ENCODE results near the gene CSHL1. TPM values are rescaled to one million over a fixed set of nuclear protein-coding genes. Genes with fewer than 3 reads are reported as not detected.
"Not testable (repeated sequence)": the region's sequence is repeated elsewhere in the genome, so short reads cannot be mapped to it uniquely, and the experiment has no call there.

Gene CSHL1
- polyA plus RNA-seq, 1 experiment = not detected

- CTCF ChIA-PET; DNase-seq (ENCODE audit: low read depth, low spot score); H3K27ac ChIP-seq (ENCODE audit: low read depth, low read length); H3K27me3 ChIP-seq (ENCODE audit: control insufficient read depth, insufficient read depth, low read length); H3K9me3 ChIP-seq (ENCODE audit: control insufficient read depth, insufficient read depth, low read length); POLR2A ChIA-PET; H3K4me3 ChIP-seq (ENCODE audit: low read depth, low read length): not testable (repeated sequence)
These were observed 36.9 kb downstream of the CSHL1 start for GRCh38 chr17:63874061-63874626.

- H3K4me3 ChIP-seq (ENCODE audit: low read depth, low read length); H3K27ac ChIP-seq (ENCODE audit: low read depth, low read length); DNase-seq (ENCODE audit: low read depth, low spot score); CTCF ChIA-PET; POLR2A ChIA-PET; H3K27me3 ChIP-seq (ENCODE audit: control insufficient read depth, insufficient read depth, low read length); H3K9me3 ChIP-seq (ENCODE audit: control insufficient read depth, insufficient read depth, low read length): not testable (repeated sequence)
These were observed 37.5 kb downstream of the CSHL1 start, which contains the start of gene CSH2 for GRCh38 chr17:63873577-63873976. Gene CSH2, minus strand, starts transcription at chr17:63873677. Its CDS starts 63 bp downstream, at chr17:63873614.

- H3K4me3 ChIP-seq (ENCODE audit: low read depth, low read length); H3K27me3 ChIP-seq (ENCODE audit: control insufficient read depth, insufficient read depth, low read length); DNase-seq (ENCODE audit: low read depth, low spot score); H3K9me3 ChIP-seq (ENCODE audit: control insufficient read depth, insufficient read depth, low read length); POLR2A ChIA-PET; H3K27ac ChIP-seq (ENCODE audit: low read depth, low read length); CTCF ChIA-PET: not testable (repeated sequence)
These were observed 39.3 kb downstream of the CSHL1 start for GRCh38 chr17:63871646-63872365.

GRCh38 chr17:63870292-63870665, 40.8 kb downstream of the CSHL1 start:
- H3K27ac ChIP-seq (ENCODE audit: low read depth, low read length); H3K4me3 ChIP-seq (ENCODE audit: low read depth, low read length); H3K27me3 ChIP-seq (ENCODE audit: control insufficient read depth, insufficient read depth, low read length); POLR2A ChIA-PET; H3K9me3 ChIP-seq (ENCODE audit: control insufficient read depth, insufficient read depth, low read length); DNase-seq (ENCODE audit: low read depth, low spot score): not testable (repeated sequence)
- CTCF ChIA-PET = interaction anchor here (1.4 kb wide), 1 partner anchor 11 kb away, joined by 6 read pairs; the partner anchor contains the start of gene GH2

DNA sequence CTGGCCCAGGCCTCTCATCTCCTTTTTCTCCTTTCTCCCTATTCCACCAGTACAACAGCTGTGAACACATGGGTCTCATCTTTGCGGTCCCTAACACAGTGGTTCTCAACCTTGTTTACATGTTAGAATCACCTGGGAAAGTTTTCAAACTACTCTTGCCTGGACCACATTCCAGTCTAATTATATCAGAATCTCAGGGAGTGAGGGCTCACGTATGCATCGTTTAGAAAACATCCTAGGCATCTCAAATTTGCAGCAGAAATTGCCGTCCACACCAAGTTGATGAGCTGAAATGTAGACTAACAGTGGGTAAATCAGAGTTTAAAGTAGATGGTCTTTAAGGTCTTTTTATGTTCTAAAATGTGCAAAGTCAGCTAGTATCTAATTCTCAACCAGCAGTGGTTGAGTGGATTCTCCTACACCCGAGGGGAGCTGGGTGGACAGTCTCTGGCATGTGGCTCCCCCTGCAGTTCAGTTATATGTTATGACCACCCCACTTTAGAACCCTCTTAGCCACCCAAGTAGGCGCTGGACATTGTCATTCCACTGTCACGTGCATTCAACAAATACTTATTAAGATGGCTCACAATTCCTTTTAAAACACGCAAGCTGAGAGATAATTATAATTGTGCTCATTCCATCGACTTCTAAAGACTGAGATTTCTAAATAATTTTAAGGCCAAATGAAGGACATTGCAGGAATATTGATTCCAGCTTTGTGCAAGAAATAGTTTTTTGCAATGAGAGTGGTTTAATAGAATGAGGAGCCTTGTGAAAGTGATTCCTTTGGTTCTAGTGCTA, 41.4 kb downstream of the CSHL1 start:
- H3K9me3 ChIP-seq (ENCODE audit: control insufficient read depth, insufficient read depth, low read length); DNase-seq (ENCODE audit: low read depth, low spot score); POLR2A ChIA-PET; H3K4me3 ChIP-seq (ENCODE audit: low read depth, low read length); H3K27ac ChIP-seq (ENCODE audit: low read depth, low read length); H3K27me3 ChIP-seq (ENCODE audit: control insufficient read depth, insufficient read depth, low read length): not testable (repeated sequence)
- CTCF ChIA-PET = interaction anchor here (1.4 kb wide), 1 partner anchor 12 kb away, joined by 6 read pairs; the partner anchor contains the start of gene GH2
- TF ChIP-seq CTCF (IDR thresholded peaks at IDR 0.05; ENCODE audit: low read depth, low read length) = peak; percentile 27

DNA sequence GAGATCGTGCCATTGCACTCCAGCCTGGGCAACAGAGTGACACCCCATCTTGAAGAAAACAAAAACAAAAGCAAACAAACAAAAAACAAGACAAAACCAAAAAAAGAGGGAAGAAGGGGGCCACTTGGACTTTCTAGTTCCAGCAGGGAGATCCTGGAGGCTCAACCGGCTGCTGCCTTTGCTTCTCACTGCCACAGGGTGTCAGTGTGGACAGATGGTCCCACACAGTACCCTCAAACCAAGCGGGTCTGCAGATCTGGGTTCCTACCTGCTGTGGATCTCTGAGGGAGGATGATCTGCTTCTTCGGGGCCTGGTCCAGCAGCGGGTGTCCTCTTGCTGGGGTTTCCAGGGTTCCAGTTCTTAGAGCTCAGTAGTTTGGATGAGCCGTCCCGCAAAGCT, 44.4 kb downstream of the CSHL1 start:
- H3K4me3 ChIP-seq (ENCODE audit: low read depth, low read length); H3K27me3 ChIP-seq (ENCODE audit: control insufficient read depth, insufficient read depth, low read length); POLR2A ChIA-PET; DNase-seq (ENCODE audit: low read depth, low spot score); H3K9me3 ChIP-seq (ENCODE audit: control insufficient read depth, insufficient read depth, low read length); H3K27ac ChIP-seq (ENCODE audit: low read depth, low read length): not testable (repeated sequence)
- TF ChIP-seq CTCF (IDR thresholded peaks at IDR 0.05; ENCODE audit: low read depth, low read length) = peak; percentile 16; the same call in 1 of the 2 replicates
- CTCF ChIA-PET = interaction anchor here (0.6 to 1.8 kb wide), 9 partner anchors 9 to 230 kb away, joined by 3 to 14 read pairs (median 5); partner anchors contain the start of genes CSHL1 and GH2

Small RNAs within 50 kb of the gene (small RNA-seq; reads per million reads assigned to genes)
- gene AC040958.1 (ENCODE audit: insufficient read length, low read depth) = not detected
- gene AC127029.1 (ENCODE audit: insufficient read length, low read depth) = not detected
- gene GH1 (ENCODE audit: insufficient read length, low read depth) = not detected

Other genes with a start within 250 kb of the CSHL1 start
- 13.4 and 24.6 TPM in 2 replicates for gene LIMD2, start 211.1 kb downstream of the CSHL1 start, polyA plus RNA-seq (2011; rRNA removed)
- 28.0 and 28.1 TPM in 2 replicates for gene STRADA, start 169.5 kb downstream of the CSHL1 start, polyA plus RNA-seq (2011; rRNA removed)
- gene CCDC47, start 137.7 kb downstream of the CSHL1 start, polyA plus RNA-seq (2011; rRNA removed) = 52.2 and 68.9 TPM in 2 replicates
- 122 and 141 TPM in 2 replicates for gene DDX42, start 137.1 kb downstream of the CSHL1 start, polyA plus RNA-seq (2011; rRNA removed)
- gene PSMC5, start 83.8 kb downstream of the CSHL1 start, polyA plus RNA-seq (2011; rRNA removed) = 179 and 220 TPM in 2 replicates
- gene FTSJ3, start 83.6 kb downstream of the CSHL1 start, polyA plus RNA-seq (2011; rRNA removed) = 54.2 and 58.4 TPM in 2 replicates
- gene SMARCD2, start 68.6 kb downstream of the CSHL1 start, polyA plus RNA-seq (2011; rRNA removed) = 48.8 and 58.3 TPM in 2 replicates
- gene CSH2, start 37.6 kb downstream of the CSHL1 start, polyA plus RNA-seq (2011; rRNA removed) = not detected in 2 replicates
- gene GH2, start 29.3 kb downstream of the CSHL1 start, polyA plus RNA-seq (2011; rRNA removed) = not detected in 2 replicates
- not detected in 2 replicates for gene CSH1, start 14.7 kb downstream of the CSHL1 start, polyA plus RNA-seq (2011; rRNA removed)
- not detected in 2 replicates for gene GH1, start 7.6 kb upstream of the CSHL1 start, polyA plus RNA-seq (2011; rRNA removed)
- not detected in 2 replicates for gene CD79B, start 21.1 kb upstream of the CSHL1 start, polyA plus RNA-seq (2011; rRNA removed)
- gene SCN4A, start 61.7 kb upstream of the CSHL1 start, polyA plus RNA-seq (2011; rRNA removed) = 0.01 TPM in 2 replicates
- gene PRR29, start 87.1 kb upstream of the CSHL1 start, polyA plus RNA-seq (2011; rRNA removed) = 0.15 and 0.19 TPM in 2 replicates
- gene ICAM2, start 109.4 kb upstream of the CSHL1 start, polyA plus RNA-seq (2011; rRNA removed) = 0.16 and 0.52 TPM in 2 replicates
- gene ERN1, start 218.9 kb upstream of the CSHL1 start, polyA plus RNA-seq (2011; rRNA removed) = 4.5 and 4.7 TPM in 2 replicates